KMS-11 (cell line): ENCODE measurements around the gene MBLAC1.

Experiments used
- H2AFZ ChIP-seq: fragments of 200-600 bp; sonication (generic); 2 replicates; pipeline ENCODE4 v1.6.1; 2016; ENCODE audit warnings: antibody characterized with exemption, mixed run types, low read depth
- H3K27ac ChIP-seq: fragments of 200-600 bp; sonication (generic); 2 replicates; pipeline ENCODE4 v1.6.1; 2016; ENCODE audit warnings: mild to moderate bottlenecking, mixed run types
- H3K27me3 ChIP-seq: fragments of 200-600 bp; sonication (generic); 2 replicates; pipeline ENCODE4 v1.6.1; 2017; ENCODE audit warnings: mild to moderate bottlenecking, low read depth, mixed run types, moderate library complexity; ENCODE audit not compliant: insufficient read depth
- H3K36me3 ChIP-seq: fragments of 200-600 bp; sonication (generic); 2 replicates; pipeline ENCODE4 v1.6.1; 2017; ENCODE audit warnings: mild to moderate bottlenecking, mixed run types; ENCODE audit not compliant: insufficient read depth
- H3K4me1 ChIP-seq: fragments of 200-600 bp; sonication (generic); 2 replicates; pipeline ENCODE4 v1.6.1; 2016; ENCODE audit warnings: mild to moderate bottlenecking, low read depth, mixed run types; ENCODE audit not compliant: poor library complexity, severe bottlenecking
- H3K4me2 ChIP-seq: fragments of 200-600 bp; sonication (generic); 2 replicates; pipeline ENCODE4 v1.7.0; 2016; ENCODE audit warnings: mild to moderate bottlenecking, mixed run types
- H3K4me3 ChIP-seq: fragments of 200-600 bp; sonication (generic); IDR thresholded peaks from 2 replicates; pipeline ENCODE4 v1.6.1; 2017; ENCODE audit warnings: low read depth, low read length, mixed read lengths; ENCODE audit not compliant: insufficient read depth
- H3K79me2 ChIP-seq: fragments of 200-600 bp; sonication (generic); 2 replicates; pipeline ENCODE4 v1.6.1; 2016; ENCODE audit warnings: low read depth, mixed run types; ENCODE audit not compliant: insufficient read depth
- H3K9ac ChIP-seq: fragments of 200-600 bp; sonication (generic); 2 replicates; pipeline ENCODE4 v1.6.1; 2016; ENCODE audit warnings: mild to moderate bottlenecking, mixed run types
- H4K20me1 ChIP-seq: fragments of 200-600 bp; sonication (generic); 2 replicates; pipeline ENCODE4 v1.6.1; 2016; ENCODE audit warnings: mild to moderate bottlenecking, mixed run types; ENCODE audit not compliant: insufficient read depth
- CTCF ChIP-seq: fragments of 200-600 bp; sonication (generic); conservative IDR thresholded peaks from 2 replicates; pipeline ENCODE4 v1.6.1; 2017; ENCODE audit warnings: low read depth, mild to moderate bottlenecking, antibody characterized with exemption, low read length, moderate library complexity, mixed read lengths

Gene MBLAC1

GRCh38 chr7:100090527-100091410 is 36.0 kb upstream of the MBLAC1 start:
- no peak for TF ChIP-seq CTCF
- Histone ChIP-seq H3K4me3 (no peak overlapping the region), H3K4me2 (no peak overlapping the region), H3K4me1 (peaks cover 18% of the 10 kb centered on the region), H3K9ac (no peak overlapping the region), H3K27ac (no peak overlapping the region), H4K20me1 (no peaks in the 10 kb centered on the region), H3K27me3 (no peaks in the 10 kb centered on the region), H3K36me3 (peaks cover 37% of the 10 kb centered on the region; the same call in 1 of the 2 replicates), H2AFZ (no peak overlapping the region), H3K79me2 (peaks cover 12% of the 10 kb centered on the region; the same call in 1 of the 2 replicates)

- Histone ChIP-seq H3K79me2 (peaks cover 12% of the 10 kb centered on the region; the same call in 1 of the 2 replicates), H2AFZ (no peak overlapping the region), H3K4me1 (peaks cover 18% of the 10 kb centered on the region), H3K27me3 (no peaks in the 10 kb centered on the region), H3K27ac (no peak overlapping the region; the same call in 1 of the 2 replicates), H3K9ac (no peak overlapping the region), H3K36me3 (peaks cover 41% of the 10 kb centered on the region; the same call in 1 of the 2 replicates), H4K20me1 (no peaks in the 10 kb centered on the region), H3K4me3 (no peak overlapping the region), H3K4me2 (no peak overlapping the region)
- TF ChIP-seq CTCF, result no peak
These were observed 35.2 kb upstream of the MBLAC1 start for GRCh38 chr7:100091411-100092181.

- Histone ChIP-seq H3K79me2 (peaks cover 21% of the 10 kb centered on the region; the same call in 1 of the 2 replicates), H3K9ac (no peak overlapping the region), H3K27me3 (no peaks in the 10 kb centered on the region), H3K4me2 (no peak overlapping the region), H3K27ac (no peak overlapping the region), H3K4me3 (no peak overlapping the region), H3K36me3 (peaks cover 53% of the 10 kb centered on the region; the same call in 1 of the 2 replicates), H4K20me1 (no peaks in the 10 kb centered on the region), H3K4me1 (peaks cover 16% of the 10 kb centered on the region), H2AFZ (no peak overlapping the region)
- no peak for TF ChIP-seq CTCF
These were observed 33.7 kb upstream of the MBLAC1 start for GRCh38 chr7:100093054-100093453.

- Histone ChIP-seq H3K4me2 (no peak overlapping the region), H3K4me3 (no peak overlapping the region), H4K20me1 (no peaks in the 10 kb centered on the region), H3K79me2 (peaks cover 26% of the 10 kb centered on the region; the same call in 1 of the 2 replicates), H3K4me1 (peaks cover 13% of the 10 kb centered on the region), H3K36me3 (peaks cover 57% of the 10 kb centered on the region; the same call in 1 of the 2 replicates), H2AFZ (no peak overlapping the region), H3K9ac (no peak overlapping the region), H3K27ac (no peak overlapping the region), H3K27me3 (no peaks in the 10 kb centered on the region)
- no peak for TF ChIP-seq CTCF
These were observed 33.3 kb upstream of the MBLAC1 start for GRCh38 chr7:100093498-100093897.
